AG10803 (cell line): ENCODE data around the gene CACNG5.

Experiments
- DNase-seq: peaks from one replicate; pipeline ENCODE4 v3.0.0; 2010; ENCODE audit warnings: low read depth
- H3K4me3 ChIP-seq: 2 replicates; pipeline ENCODE4 v1.5.1; 2011; ENCODE audit warnings: mild to moderate bottlenecking, low read length, control low read depth
- TF ChIP-seq, protein P1 (sequence below): conservative IDR thresholded peaks from 2 replicates; pipeline ENCODE4 v1.5.1; 2011; ENCODE audit warnings: mild to moderate bottlenecking, low read length, control low read depth, inconsistent platforms

Gene CACNG5

DNA sequence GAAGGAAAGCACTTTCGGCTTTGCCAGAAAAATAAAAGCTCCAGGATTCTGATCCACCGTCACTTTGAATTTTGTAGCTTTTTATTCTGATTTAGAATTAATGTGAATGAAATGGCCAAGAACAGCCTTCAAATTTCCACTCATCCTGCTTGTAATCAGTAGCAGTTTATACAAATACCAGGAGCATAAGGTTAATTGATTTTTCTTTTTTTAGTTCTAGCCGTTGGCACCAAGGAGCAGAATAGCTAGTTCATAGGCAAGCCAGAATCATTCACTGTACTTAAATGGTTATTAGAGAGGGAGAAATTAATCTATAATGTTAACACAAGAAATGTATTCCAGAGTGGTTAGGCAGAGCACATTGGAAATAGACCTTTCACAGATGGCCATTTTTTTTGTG, 41.1 kb upstream of the CACNG5 start:
- no peak overlapping the region for H3K4me3 ChIP-seq
- no peak for DNase-seq
- TF ChIP-seq, protein P1, sequence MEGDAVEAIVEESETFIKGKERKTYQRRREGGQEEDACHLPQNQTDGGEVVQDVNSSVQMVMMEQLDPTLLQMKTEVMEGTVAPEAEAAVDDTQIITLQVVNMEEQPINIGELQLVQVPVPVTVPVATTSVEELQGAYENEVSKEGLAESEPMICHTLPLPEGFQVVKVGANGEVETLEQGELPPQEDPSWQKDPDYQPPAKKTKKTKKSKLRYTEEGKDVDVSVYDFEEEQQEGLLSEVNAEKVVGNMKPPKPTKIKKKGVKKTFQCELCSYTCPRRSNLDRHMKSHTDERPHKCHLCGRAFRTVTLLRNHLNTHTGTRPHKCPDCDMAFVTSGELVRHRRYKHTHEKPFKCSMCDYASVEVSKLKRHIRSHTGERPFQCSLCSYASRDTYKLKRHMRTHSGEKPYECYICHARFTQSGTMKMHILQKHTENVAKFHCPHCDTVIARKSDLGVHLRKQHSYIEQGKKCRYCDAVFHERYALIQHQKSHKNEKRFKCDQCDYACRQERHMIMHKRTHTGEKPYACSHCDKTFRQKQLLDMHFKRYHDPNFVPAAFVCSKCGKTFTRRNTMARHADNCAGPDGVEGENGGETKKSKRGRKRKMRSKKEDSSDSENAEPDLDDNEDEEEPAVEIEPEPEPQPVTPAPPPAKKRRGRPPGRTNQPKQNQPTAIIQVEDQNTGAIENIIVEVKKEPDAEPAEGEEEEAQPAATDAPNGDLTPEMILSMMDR: no peak

DNA sequence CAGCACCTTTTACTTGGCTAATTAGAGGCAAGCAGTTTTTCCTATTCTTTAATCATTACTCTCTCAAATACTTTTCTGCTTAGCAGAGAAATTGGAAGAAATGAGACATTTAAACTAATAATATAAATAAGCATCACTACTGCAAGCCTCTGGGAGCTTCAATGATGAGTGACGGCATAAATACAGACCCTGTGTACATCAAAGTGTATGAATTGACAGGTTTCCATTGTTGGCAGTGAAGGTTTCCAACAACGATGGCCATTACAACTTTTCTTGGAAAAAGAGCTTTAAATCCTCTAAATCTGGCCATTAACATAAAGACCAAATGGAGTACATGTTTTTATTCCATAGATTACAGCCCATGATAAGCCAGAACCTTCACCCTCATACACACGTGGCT, 39.4 kb upstream of the CACNG5 start:
- no peak for DNase-seq
- TF ChIP-seq, protein P1: no peak
- H3K4me3 ChIP-seq: no peak overlapping the region

DNA sequence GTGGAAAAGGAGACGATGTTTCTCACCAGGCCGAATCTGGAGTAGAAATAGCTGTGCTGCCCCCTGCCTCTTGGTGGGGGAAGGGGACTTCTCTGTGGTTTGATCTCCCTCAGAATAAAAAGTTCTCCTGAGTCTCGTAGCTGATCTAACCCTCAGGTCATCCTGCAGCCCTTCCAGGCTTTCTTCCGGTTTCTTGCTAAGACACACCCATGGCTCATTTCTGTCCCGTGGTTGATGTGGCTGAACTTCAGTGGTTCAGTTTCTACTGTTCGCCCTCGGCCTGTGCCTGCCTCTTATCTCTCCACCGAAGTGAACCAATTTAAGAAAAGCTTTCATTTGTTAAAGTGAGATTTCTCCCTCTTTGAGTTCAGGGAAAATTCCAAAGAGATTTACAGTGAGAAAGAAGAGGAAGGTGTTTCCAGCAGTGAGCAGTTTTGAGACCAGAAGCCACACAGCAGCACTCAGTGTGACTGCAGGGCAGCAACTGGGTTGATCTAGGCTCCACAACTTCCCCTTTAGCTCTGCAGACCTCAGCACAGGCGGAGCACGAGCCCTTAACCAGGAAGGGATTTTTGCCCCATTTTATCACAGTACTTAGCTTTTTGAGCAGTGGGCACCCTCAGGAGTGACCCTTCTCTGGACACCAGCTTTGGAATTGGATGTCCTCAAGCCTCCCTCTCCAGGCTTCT, 34.9 kb upstream of the CACNG5 start:
- no peak for DNase-seq
- H3K4me3 ChIP-seq: no peak overlapping the region
- TF ChIP-seq, protein P1: no peak

DNA sequence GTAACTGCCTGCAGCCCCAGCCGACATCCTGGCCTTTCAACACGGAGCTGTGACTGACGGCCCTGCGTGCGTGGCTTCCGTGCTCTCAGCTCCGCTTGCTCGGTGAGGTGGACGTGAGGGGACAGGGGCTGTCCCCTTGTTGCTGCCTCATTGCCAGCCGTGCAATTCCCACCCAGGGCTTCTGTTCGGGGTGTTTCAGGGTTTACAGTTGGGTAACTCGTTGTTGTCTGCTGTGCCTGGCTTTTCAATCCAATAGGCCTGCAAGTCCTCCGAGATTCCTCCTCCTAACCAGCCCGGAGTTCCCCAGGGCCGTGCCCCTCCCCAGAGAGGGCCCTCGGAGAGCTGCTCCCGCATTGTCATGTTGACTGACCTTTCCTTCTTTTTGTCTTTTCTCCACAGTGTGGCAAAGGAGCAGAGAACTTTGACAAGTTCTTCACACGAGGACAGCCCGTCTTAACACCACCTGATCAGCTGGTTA, 31.4 kb upstream of the CACNG5 start:
- no peak overlapping the region for H3K4me3 ChIP-seq
- TF ChIP-seq, protein P1: no peak
- no peak for DNase-seq

DNA sequence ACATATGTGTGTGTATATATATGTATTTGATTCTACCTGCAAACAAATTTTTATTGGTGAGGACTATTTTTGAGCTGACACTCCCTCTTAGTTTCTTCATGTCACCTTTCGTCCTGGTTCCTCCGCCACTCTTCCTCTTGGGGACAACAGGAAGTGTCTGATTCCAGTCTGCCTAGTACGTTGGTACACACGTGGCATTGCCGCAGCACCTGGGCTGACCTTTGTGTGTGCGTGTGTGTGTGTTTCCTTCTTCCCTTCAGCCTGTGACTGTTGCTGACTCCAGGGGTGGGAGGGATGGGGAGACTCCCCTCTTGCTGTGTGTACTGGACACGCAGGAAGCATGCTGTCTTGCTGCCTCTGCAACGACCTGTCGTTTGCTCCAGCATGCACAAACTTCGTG, 29.4 kb upstream of the CACNG5 start:
- no peak overlapping the region for H3K4me3 ChIP-seq
- no peak for DNase-seq
- TF ChIP-seq, protein P1: no peak

DNA sequence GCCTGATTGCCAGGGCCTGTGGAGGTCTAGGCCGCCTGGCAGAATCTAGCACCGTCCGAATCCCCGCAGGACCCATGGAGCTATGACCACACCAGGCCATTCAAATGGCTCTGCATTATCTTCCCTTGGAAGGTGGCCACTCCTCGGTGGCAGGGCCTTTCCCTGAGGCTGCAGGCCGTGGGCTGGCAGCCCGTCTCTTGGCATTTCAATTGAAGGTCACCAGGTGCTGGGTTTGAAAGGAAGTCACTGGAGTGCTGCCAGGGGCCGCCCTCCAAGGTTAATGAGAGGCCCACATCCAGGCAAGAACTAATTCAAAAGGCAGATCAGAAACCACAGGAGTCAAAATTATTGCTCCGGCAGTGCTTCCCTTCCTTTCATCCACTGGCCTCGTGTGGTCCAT, 27.7 kb upstream of the CACNG5 start:
- no peak overlapping the region for H3K4me3 ChIP-seq
- no peak for DNase-seq
- TF ChIP-seq, protein P1: no peak

DNA sequence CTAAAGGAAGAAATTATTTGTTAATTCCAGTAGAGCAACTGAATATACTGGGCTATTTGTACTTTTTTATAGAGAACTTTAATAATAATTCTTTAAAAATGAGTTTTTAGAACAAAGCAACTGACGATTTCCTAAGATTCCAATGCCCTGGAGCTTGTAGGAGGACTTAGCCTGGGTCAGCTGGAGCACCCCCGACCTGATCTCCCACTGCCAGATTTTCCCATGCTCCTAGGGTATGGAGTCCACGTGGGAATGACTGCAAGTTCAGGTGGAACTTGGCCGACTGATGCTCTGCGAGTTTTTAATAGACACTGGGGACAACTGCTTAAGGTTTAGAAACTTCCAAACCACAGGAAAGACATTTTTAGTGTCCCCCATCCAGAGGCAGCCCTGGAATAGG, 25.5 kb upstream of the CACNG5 start:
- H3K4me3 ChIP-seq: no peak overlapping the region

More for the DNA sequence above, 25.5 kb upstream of the CACNG5 start:
- DNase-seq: no peak
- TF ChIP-seq, protein P1: no peak
